ENCODE measurements around the gene AKAP13. TPM values are rescaled to one million over a fixed set of nuclear protein-coding genes. Genes with fewer than 3 reads are reported as not detected.

Gene AKAP13
- total and polyA plus RNA-seq, 7 donors, result 18.2 to 126 (median 93.7) TPM

DNA sequence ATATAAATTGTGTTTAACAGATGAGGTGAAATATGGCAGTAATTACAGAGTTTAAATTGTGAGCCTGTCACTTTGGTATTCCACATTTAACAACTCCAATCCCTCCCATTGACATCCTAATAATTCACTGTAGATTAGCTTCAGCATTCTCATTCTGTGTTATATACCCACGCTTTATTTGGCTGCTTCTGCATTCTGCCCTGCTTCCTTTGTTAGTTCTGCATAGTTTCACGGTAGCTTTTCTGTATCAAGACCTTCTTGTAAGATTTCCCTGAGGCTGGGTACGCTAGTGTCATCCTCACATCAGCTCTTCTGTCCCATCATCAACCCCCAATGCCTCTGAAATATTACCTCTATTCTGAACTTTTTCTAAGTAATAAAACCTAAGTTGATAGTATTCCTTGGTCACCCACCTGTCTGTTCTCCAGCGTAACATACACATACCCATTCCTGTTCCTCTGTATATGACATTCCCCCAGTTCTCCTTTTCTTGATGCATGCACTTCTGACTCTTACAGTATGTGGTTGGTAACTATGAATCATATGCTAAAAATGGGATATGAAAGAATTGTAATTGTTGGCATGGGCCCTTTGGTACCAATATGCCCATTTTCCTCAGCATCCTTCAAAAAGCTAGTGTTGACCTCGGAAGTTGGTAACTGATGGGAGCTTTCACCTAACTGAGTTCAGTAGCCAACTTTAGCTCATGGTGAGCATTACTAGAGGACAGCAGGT, 243.1 kb downstream of the AKAP13 start:
- peaks cover 0 to 8% of the 10 kb centered on the region in 2 donors for H3K36me3 ChIP-seq (ENCODE audit: insufficient read depth in 1 of 2, low read depth in 1 of 2)
- H3K27ac ChIP-seq, result peak overlapping the region; percentile 87
- H3K9me3 ChIP-seq, result no peaks in the 10 kb centered on the region
- H3K4me3 ChIP-seq, result peak overlapping the region; percentile 67
- TF ChIP-seq, protein P1, sequence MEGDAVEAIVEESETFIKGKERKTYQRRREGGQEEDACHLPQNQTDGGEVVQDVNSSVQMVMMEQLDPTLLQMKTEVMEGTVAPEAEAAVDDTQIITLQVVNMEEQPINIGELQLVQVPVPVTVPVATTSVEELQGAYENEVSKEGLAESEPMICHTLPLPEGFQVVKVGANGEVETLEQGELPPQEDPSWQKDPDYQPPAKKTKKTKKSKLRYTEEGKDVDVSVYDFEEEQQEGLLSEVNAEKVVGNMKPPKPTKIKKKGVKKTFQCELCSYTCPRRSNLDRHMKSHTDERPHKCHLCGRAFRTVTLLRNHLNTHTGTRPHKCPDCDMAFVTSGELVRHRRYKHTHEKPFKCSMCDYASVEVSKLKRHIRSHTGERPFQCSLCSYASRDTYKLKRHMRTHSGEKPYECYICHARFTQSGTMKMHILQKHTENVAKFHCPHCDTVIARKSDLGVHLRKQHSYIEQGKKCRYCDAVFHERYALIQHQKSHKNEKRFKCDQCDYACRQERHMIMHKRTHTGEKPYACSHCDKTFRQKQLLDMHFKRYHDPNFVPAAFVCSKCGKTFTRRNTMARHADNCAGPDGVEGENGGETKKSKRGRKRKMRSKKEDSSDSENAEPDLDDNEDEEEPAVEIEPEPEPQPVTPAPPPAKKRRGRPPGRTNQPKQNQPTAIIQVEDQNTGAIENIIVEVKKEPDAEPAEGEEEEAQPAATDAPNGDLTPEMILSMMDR (IDR thresholded peaks at IDR 0.05), result no peak
- H3K4me1 ChIP-seq, result peaks cover 75% of the 10 kb centered on the region
- intact Hi-C loops (cut with DNase I), result loop anchor here (2.0 to 5.0 kb wide), 3 partner anchors 41 to 84 kb away; no protein-coding TSS in a partner anchor
- no peaks in the 10 kb centered on the region for H3K27me3 ChIP-seq (ENCODE audit: insufficient read depth in 3 of 3, low read length in 2 of 3)
- DNase-seq (no peak), ATAC-seq (peak in 3 of 4 donors; percentile 26 to 29 (median 27))
- 39 to 61% (median 48%) methylated on average over 5 of the region's 5 CpGs for WGBS, 3 donors

- H3K27ac ChIP-seq, result peak overlapping the region; percentile 87
- ATAC-seq (peak in 2 of 4 donors; percentile 8), DNase-seq (no peak)
- H3K4me3 ChIP-seq, result peak overlapping the region; percentile 24
- peaks cover 0 to 8% of the 10 kb centered on the region in 2 donors for H3K36me3 ChIP-seq (ENCODE audit: insufficient read depth in 1 of 2, low read depth in 1 of 2)
- H3K27me3 ChIP-seq (ENCODE audit: insufficient read depth in 3 of 3, low read length in 2 of 3), result no peaks in the 10 kb centered on the region
- 19 to 34% (median 20%) methylated on average over 7 of the region's 7 CpGs for WGBS, 3 donors
- H3K4me1 ChIP-seq, result peaks cover 72% of the 10 kb centered on the region
- H3K9me3 ChIP-seq, result no peaks in the 10 kb centered on the region
- intact Hi-C loops (cut with DNase I), result loop anchor here (5.0 kb wide), 2 partner anchors 42 to 83 kb away; no protein-coding TSS in a partner anchor
- TF ChIP-seq, protein P1 (IDR thresholded peaks at IDR 0.05), result no peak
Observed at GRCh38 chr15:85624291-85624801, 243.9 kb downstream of the AKAP13 start.

- Histone ChIP-seq H3K36me3 (ENCODE audit: insufficient read depth in 1 of 2, low read depth in 1 of 2) (peaks cover 0 to 8% of the 10 kb centered on the region in 2 donors), H3K9me3 (no peaks in the 10 kb centered on the region), H3K4me1 (peaks cover 67% of the 10 kb centered on the region), H3K27me3 (ENCODE audit: insufficient read depth in 3 of 3, low read length in 2 of 3) (no peaks in the 10 kb centered on the region), H3K27ac (peak overlapping the region; percentile 87), H3K4me3 (no peak overlapping the region)
- intact Hi-C loops (cut with DNase I), result no loop called here
- no peak for DNase-seq
- WGBS, 3 donors, result 64 to 78% (median 69%) methylated on average over 7 of the region's 7 CpGs
- ATAC-seq, result no peak
- TF ChIP-seq, protein P1 (IDR thresholded peaks at IDR 0.05), result no peak
Observed at GRCh38 chr15:85625166-85625830, 244.9 kb downstream of the AKAP13 start.

DNA sequence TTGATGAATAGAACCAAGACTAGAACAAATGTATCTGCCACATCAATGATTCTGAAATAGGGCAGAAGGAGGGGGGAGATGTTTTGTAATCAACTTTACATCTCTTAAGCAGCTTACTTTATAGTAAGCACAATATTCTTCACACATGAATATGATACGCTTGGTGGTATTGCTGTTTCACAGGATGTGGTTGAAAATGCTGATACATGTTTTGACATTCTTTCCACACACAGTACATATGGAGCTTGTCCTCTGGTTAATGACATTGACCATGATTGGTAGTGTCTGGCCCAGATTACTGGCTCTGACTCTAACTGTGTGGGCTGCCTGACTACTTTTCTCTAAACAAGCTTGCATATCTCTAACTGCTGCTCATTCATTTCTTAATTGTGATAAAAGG, 245.5 kb downstream of the AKAP13 start:
- DNase-seq (no peak), ATAC-seq (peak in 2 of 4 donors; percentile 21 to 23)
- no peak overlapping the region for H3K4me3 ChIP-seq
- TF ChIP-seq, protein P1 (IDR thresholded peaks at IDR 0.05), result no peak
- peaks cover 64% of the 10 kb centered on the region for H3K4me1 ChIP-seq
- H3K9me3 ChIP-seq, result no peaks in the 10 kb centered on the region
- H3K36me3 ChIP-seq (ENCODE audit: insufficient read depth in 1 of 2, low read depth in 1 of 2), result peaks cover 0 to 8% of the 10 kb centered on the region in 2 donors
- no peaks in the 10 kb centered on the region for H3K27me3 ChIP-seq (ENCODE audit: insufficient read depth in 3 of 3, low read length in 2 of 3)
- intact Hi-C loops (cut with DNase I), result no loop called here
- WGBS, 3 donors, result 56 to 83% (median 71%) methylated on average over 1 of the region's 1 CpG
- peak overlapping the region; percentile 87 for H3K27ac ChIP-seq
